Measurements from ENCODE around the gene DOK4. TPM values are rescaled to one million over a fixed set of nuclear protein-coding genes. Genes with fewer than 3 reads are reported as not detected.

DOK4 gene
- total RNA-seq, 4 donors from 2014 or later, result 2.2 to 3.6 (median 2.9) TPM

GRCh38 chr16:57479976-57480753 is 6.1 kb downstream of the DOK4 start:
- Histone ChIP-seq H3K9me3 (no peaks in the 10 kb centered on the region), H3K27ac (peak overlapping the region; percentile 18 to 58 (median 46)), H3K36me3 (no peaks in the 10 kb centered on the region), H3K27me3 (peaks cover 0 to 4% (median 0%) of the 10 kb centered on the region in 3 donors), H3K4me3 (peak overlapping the region; percentile 35 to 47 (median 39)), H3K4me1 (peaks cover 0 to 6% of the 10 kb centered on the region in 2 donors)
- DNase-seq (peak in 1 of 2 donors; percentile 31), ATAC-seq (peak; percentile 36 to 37)
- intact Hi-C loops (cut with DNase I; ENCODE audit: low total_unique reads), result no loop called here
- in situ Hi-C loops (cut with MboI; ENCODE audit: low sequenced_read_pairs in 4 of 4), result no loop called here
- TF ChIP-seq CTCF (IDR thresholded peaks at IDR 0.05 in 4 of 5, conservative IDR thresholded peaks at IDR 0.05 in 1 of 5), result no peak
- no peak for TF ChIP-seq POLR2A (IDR thresholded peaks at IDR 0.05)

GRCh38 chr16:57479205-57479975 is 6.9 kb downstream of the DOK4 start:
- peak overlapping the region; percentile 35 to 47 (median 39) for H3K4me3 ChIP-seq
- DNase-seq (no peak), ATAC-seq (no peak)
- peaks cover 0 to 4% (median 0%) of the 10 kb centered on the region in 3 donors for H3K27me3 ChIP-seq
- H3K9me3 ChIP-seq, result no peaks in the 10 kb centered on the region
- H3K36me3 ChIP-seq, result no peaks in the 10 kb centered on the region
- peaks cover 0 to 6% of the 10 kb centered on the region in 2 donors for H3K4me1 ChIP-seq
- intact Hi-C loops (cut with DNase I; ENCODE audit: low total_unique reads), result no loop called here
- peak overlapping the region; percentile 18 to 58 (median 46) for H3K27ac ChIP-seq
- in situ Hi-C loops (cut with MboI; ENCODE audit: low sequenced_read_pairs in 4 of 4), result no loop called here
- TF ChIP-seq CTCF (IDR thresholded peaks at IDR 0.05 in 4 of 5, conservative IDR thresholded peaks at IDR 0.05 in 1 of 5) (no peak), POLR2A (IDR thresholded peaks at IDR 0.05) (no peak)

- Histone ChIP-seq H3K4me1 (peaks cover 0 to 6% of the 10 kb centered on the region in 2 donors), H3K36me3 (no peaks in the 10 kb centered on the region), H3K9me3 (no peaks in the 10 kb centered on the region), H3K27ac (peak overlapping the region in 1 of 4 donors; percentile 18), H3K4me3 (peak overlapping the region; percentile 35 to 47 (median 39)), H3K27me3 (peaks cover 0 to 4% (median 0%) of the 10 kb centered on the region in 3 donors)
- DNase-seq, result no peak
- ATAC-seq, result no peak
- in situ Hi-C loops (cut with MboI; ENCODE audit: low sequenced_read_pairs in 4 of 4) (no loop called here), intact Hi-C loops (cut with DNase I; ENCODE audit: low total_unique reads) (no loop called here)
- TF ChIP-seq CTCF (IDR thresholded peaks at IDR 0.05 in 4 of 5, conservative IDR thresholded peaks at IDR 0.05 in 1 of 5), result no peak
- TF ChIP-seq POLR2A (IDR thresholded peaks at IDR 0.05), result no peak
Observed at GRCh38 chr16:57478396-57479204, 7.7 kb downstream of the DOK4 start.

GRCh38 chr16:57477531-57478202 is 8.6 kb downstream of the DOK4 start:
- peaks cover 0 to 4% (median 0%) of the 10 kb centered on the region in 3 donors for H3K27me3 ChIP-seq
- intact Hi-C loops (cut with DNase I; ENCODE audit: low total_unique reads) (no loop called here), in situ Hi-C loops (cut with MboI; ENCODE audit: low sequenced_read_pairs in 4 of 4) (no loop called here)
- no peak overlapping the region for H3K4me3 ChIP-seq
- no peak for DNase-seq
- peaks cover 0 to 6% of the 10 kb centered on the region in 2 donors for H3K4me1 ChIP-seq
- ATAC-seq, result no peak
- TF ChIP-seq POLR2A (IDR thresholded peaks at IDR 0.05) (no peak), CTCF (IDR thresholded peaks at IDR 0.05 in 4 of 5, conservative IDR thresholded peaks at IDR 0.05 in 1 of 5) (no peak)
- no peak overlapping the region for H3K27ac ChIP-seq
- no peaks in the 10 kb centered on the region for H3K9me3 ChIP-seq
- H3K36me3 ChIP-seq, result no peaks in the 10 kb centered on the region
